ENCODE results near the gene VMAC.

DNA sequence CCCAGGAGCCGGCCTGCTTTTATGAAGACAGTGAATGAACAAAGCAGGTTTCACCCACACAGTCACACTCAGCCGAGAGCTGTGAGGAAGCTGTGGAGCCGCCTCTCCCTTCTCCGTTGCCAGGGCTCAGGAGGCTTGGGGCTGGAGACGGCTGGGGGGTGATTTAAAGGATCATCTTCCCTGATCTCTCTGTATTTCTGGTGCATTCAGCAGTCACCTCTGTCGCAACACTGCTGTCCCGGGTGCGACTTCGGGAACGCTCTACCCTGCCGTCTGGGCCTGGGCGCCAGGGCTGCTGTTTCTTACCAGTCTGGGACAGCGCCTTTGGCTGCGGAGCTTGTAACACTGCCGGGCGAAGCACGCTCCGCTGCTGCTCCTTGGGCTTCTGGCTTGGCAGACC is 27.5 kb downstream of the VMAC start:
- no peak for TF ChIP-seq JUNB (IDR thresholded peaks at IDR 0.05)
- no peak for TF ChIP-seq POLR2A (IDR thresholded peaks at IDR 0.05; ENCODE audit: low read length)
- TF ChIP-seq CHD4 (IDR thresholded peaks at IDR 0.05; ENCODE audit: borderline replicate concordance): no peak
- TF ChIP-seq EHF (CRISPR knock-in tag; IDR thresholded peaks at IDR 0.05): no peak
- no peak for TF ChIP-seq SMC3 (IDR thresholded peaks at IDR 0.05)
- TF ChIP-seq KDM1A (IDR thresholded peaks at IDR 0.05; ENCODE audit: low read depth): no peak
- TF ChIP-seq RFX5 (IDR thresholded peaks at IDR 0.05): no peak
- no peak for TF ChIP-seq RNF2 (IDR thresholded peaks at IDR 0.05; ENCODE audit: borderline replicate concordance, low read depth)
- TF ChIP-seq BHLHE40 (IDR thresholded peaks at IDR 0.05; ENCODE audit: low read depth, low read length): no peak
- no peak for TF ChIP-seq MAZ (IDR thresholded peaks at IDR 0.05; ENCODE audit: borderline replicate concordance, low read depth, low read length)
- TF ChIP-seq, protein P1, sequence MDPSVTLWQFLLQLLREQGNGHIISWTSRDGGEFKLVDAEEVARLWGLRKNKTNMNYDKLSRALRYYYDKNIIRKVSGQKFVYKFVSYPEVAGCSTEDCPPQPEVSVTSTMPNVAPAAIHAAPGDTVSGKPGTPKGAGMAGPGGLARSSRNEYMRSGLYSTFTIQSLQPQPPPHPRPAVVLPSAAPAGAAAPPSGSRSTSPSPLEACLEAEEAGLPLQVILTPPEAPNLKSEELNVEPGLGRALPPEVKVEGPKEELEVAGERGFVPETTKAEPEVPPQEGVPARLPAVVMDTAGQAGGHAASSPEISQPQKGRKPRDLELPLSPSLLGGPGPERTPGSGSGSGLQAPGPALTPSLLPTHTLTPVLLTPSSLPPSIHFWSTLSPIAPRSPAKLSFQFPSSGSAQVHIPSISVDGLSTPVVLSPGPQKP (IDR thresholded peaks at IDR 0.05; ENCODE audit: low read depth, low read length): no peak
